SK-N-SH (cell line): ENCODE measurements around the gene NDUFS6. TPM values are rescaled to one million over a fixed set of nuclear protein-coding genes. Genes with fewer than 3 reads are reported as not detected.
"Not testable (repeated sequence)": the region's sequence is repeated elsewhere in the genome, so short reads cannot be mapped to it uniquely, and the experiment has no call there.

ENCODE experiments used
- CTCF ChIA-PET: fragments of 300-600, 350-600 bp; formaldehyde crosslinking; extraction: SDS; loops from one replicate; lab custom pipeline; 2021; lab: Yijun Ruan, JAX
- POLR2A ChIA-PET: fragments of 350-600 bp; sonication (Branson Sonifier 250); formaldehyde crosslinking; extraction: SDS; loops from one replicate; lab custom pipeline; 2020; ENCODE audit warnings: antibody characterized with exemption, inconsistent platforms; lab: Yijun Ruan, JAX
- DNase-seq: peaks from one replicate; pipeline ENCODE4 v3.0.0; 2012
- H2AFZ ChIP-seq: fragments of 200-600 bp; sonication (generic); 2 replicates; pipeline ENCODE4 v1.8.1; 2016; ENCODE audit warnings: antibody characterized with exemption, mild to moderate bottlenecking, low read depth
- H3F3A ChIP-seq: fragments of 200-600 bp; sonication (generic); replicated peaks from 2 replicates; pipeline ENCODE3; 2016; ENCODE audit warnings: antibody characterized with exemption, mild to moderate bottlenecking; ENCODE audit not compliant: insufficient read depth
- H3K27ac ChIP-seq, 2 experiments: fragments of 200-500 bp in 1 of 2; fragments of 200-600 bp in 1 of 2; sonication (Bioruptor generic) in 1 of 2; sonication (generic), shearing (Covaris generic) in 1 of 2; 2 replicates each; pipeline versions ENCODE4 v1.5.1 to v1.6.1; 2014 to 2016; ENCODE audit warnings: low read depth in 2 of 2, inconsistent platforms in 1 of 2, low read length in 1 of 2, mild to moderate bottlenecking in 1 of 2, mixed read lengths in 1 of 2
- H3K27me3 ChIP-seq: fragments of 200-600 bp; sonication (generic), shearing (Covaris generic); 2 replicates; pipeline ENCODE4 v1.6.1; 2016; ENCODE audit warnings: mixed run types; ENCODE audit not compliant: insufficient read depth
- H3K36me3 ChIP-seq, 2 experiments: fragments of 200-500 bp in 1 of 2; fragments of 200-600 bp in 1 of 2; sonication (Bioruptor generic) in 1 of 2; sonication (generic) in 1 of 2; replicated peaks in 1 of 2; 2 replicates each; pipeline versions ENCODE3 to v1.5.1; 2014 to 2016; ENCODE audit warnings: low read length in 1 of 2, mild to moderate bottlenecking in 1 of 2; ENCODE audit not compliant: insufficient read depth in 2 of 2, control insufficient read depth in 1 of 2
- H3K4me1 ChIP-seq, 2 experiments: fragments of 200-500 bp in 1 of 2; fragments of 200-600 bp in 1 of 2; sonication (Bioruptor generic) in 1 of 2; sonication (generic), shearing (Covaris generic) in 1 of 2; 2 replicates each; pipeline versions ENCODE4 v1.5.1 to v1.6.1; 2014 to 2016; ENCODE audit warnings: low read depth in 1 of 2, low read length in 1 of 2, mixed run types in 1 of 2; ENCODE audit not compliant: insufficient read depth in 2 of 2, control insufficient read depth in 1 of 2
- H3K4me2 ChIP-seq: fragments of 200-600 bp; sonication (generic), shearing (Covaris generic); 2 replicates; pipeline ENCODE4 v1.6.1; 2017; ENCODE audit warnings: mixed run types
- H3K4me3 ChIP-seq, 2 experiments: fragments of 200-500 bp in 1 of 2; fragments of 200-600 bp in 1 of 2; sonication (Bioruptor generic) in 1 of 2; sonication (generic), shearing (Covaris generic) in 1 of 2; 2 replicates each; pipeline versions ENCODE4 v1.5.1 to v1.8.1; 2014 to 2016; ENCODE audit warnings: low read depth in 2 of 2, inconsistent platforms in 1 of 2, low read length in 1 of 2, mild to moderate bottlenecking in 1 of 2, mixed read lengths in 1 of 2, moderate library complexity in 1 of 2
- H3K79me2 ChIP-seq: fragments of 200-600 bp; sonication (generic); 2 replicates; pipeline ENCODE4 v1.8.1; 2017; ENCODE audit warnings: mild to moderate bottlenecking; ENCODE audit not compliant: insufficient read depth
- H3K9ac ChIP-seq: fragments of 200-600 bp; sonication (generic); 2 replicates; pipeline ENCODE4 v1.6.1; 2017; ENCODE audit warnings: mixed run types
- H3K9me2 ChIP-seq: fragments of 200-600 bp; sonication (generic); 2 replicates; pipeline ENCODE4 v1.6.1; 2017; ENCODE audit warnings: mixed run types
- H3K9me3 ChIP-seq: fragments of 200-600 bp; sonication (generic); 2 replicates; pipeline ENCODE4 v1.6.1; 2017; ENCODE audit warnings: mixed run types, mild to moderate bottlenecking, moderate library complexity
- H4K20me1 ChIP-seq: fragments of 200-600 bp; sonication (generic); 2 replicates; pipeline ENCODE4 v1.6.1; 2017; ENCODE audit warnings: mild to moderate bottlenecking, mixed run types; ENCODE audit not compliant: insufficient read depth
- GABPA ChIP-seq: IDR thresholded peaks from 2 replicates; pipeline ENCODE4 v1.4.0; 2012; ENCODE audit warnings: low read depth, mild to moderate bottlenecking
- NFIC ChIP-seq: IDR thresholded peaks from 2 replicates; pipeline ENCODE4 v1.4.0; 2012; ENCODE audit warnings: borderline replicate concordance
- PBX3 ChIP-seq: IDR thresholded peaks from 2 replicates; pipeline ENCODE4; 2012
- POLR2AphosphoS5 ChIP-seq: IDR thresholded peaks from 2 replicates; pipeline ENCODE4 v1.6.1; 2012; ENCODE audit warnings: low read depth, low read length
- RXRA ChIP-seq: IDR thresholded peaks from 2 replicates; pipeline ENCODE4 v1.4.0; 2012; ENCODE audit warnings: low read depth, mild to moderate bottlenecking, borderline replicate concordance
- USF1 ChIP-seq: IDR thresholded peaks from 2 replicates; pipeline ENCODE4 v1.4.0; 2012; ENCODE audit warnings: low read depth, borderline replicate concordance
- WGBS: methylation state at CpG from one replicate; pipeline ENCODE4 v1.1.6; 2017; ENCODE audit warnings: low lambda C conversion rate; 5-methylcytosine and 5-hydroxymethylcytosine counted together
- polyA plus RNA-seq, 3 experiments: library from polyadenylated mRNA; depleted of rRNA; stranded (reverse); fragments of >200 nt; gene quantifications; 2 replicates each; pipeline ENCODE4 v1.2.3, GENCODE V29; 2012

The NDUFS6 gene
- polyA plus RNA-seq, 1 of the 3 experiments (the other 2 are of a cell fraction) = 316 TPM

GRCh38 chr5:1788200-1788599, 13.0 kb upstream of the NDUFS6 start:
- Histone ChIP-seq H3F3A (peaks cover 18% of the 10 kb centered on the region), H3K9me3 (no peaks in the 10 kb centered on the region), H3K27me3 (peaks cover 12% of the 10 kb centered on the region), H3K4me2 (no peak overlapping the region), H2AFZ (no peak overlapping the region), H3K4me1 (peaks cover 0 to 4% of the 10 kb centered on the region in 2 experiments; a peak in 1 of 4 replicates), H3K36me3 (no peaks in the 10 kb centered on the region), H3K4me3 (no peak overlapping the region), H3K9ac (no peak overlapping the region), H4K20me1 (no peaks in the 10 kb centered on the region), H3K27ac (no peak overlapping the region), H3K9me2 (no peaks in the 10 kb centered on the region), H3K79me2 (no peaks in the 10 kb centered on the region)
- DNase-seq = no peak
- WGBS = 70% methylated on average over 7 of the region's 7 CpGs
- CTCF ChIA-PET = no interaction called here
- no peak for TF ChIP-seq RXRA
- POLR2A ChIA-PET = no interaction called here

- no peak for DNase-seq
- Histone ChIP-seq H3K4me3 (no peak overlapping the region), H3K36me3 (no peaks in the 10 kb centered on the region), H3K4me1 (peaks cover 0 to 5% of the 10 kb centered on the region in 2 experiments; a peak in 1 of 4 replicates), H2AFZ (peak overlapping the region; percentile 56; the same call in 1 of the 2 replicates), H4K20me1 (no peaks in the 10 kb centered on the region), H3K9ac (no peak overlapping the region), H3K9me2 (no peaks in the 10 kb centered on the region), H3K4me2 (peak overlapping the region; percentile 64; the same call in 1 of the 2 replicates), H3K9me3 (no peaks in the 10 kb centered on the region), H3K27me3 (peaks cover 6% of the 10 kb centered on the region), H3F3A (peaks cover 18% of the 10 kb centered on the region), H3K79me2 (no peaks in the 10 kb centered on the region), H3K27ac (no peak overlapping the region)
- ChIA-PET POLR2A (no interaction called here), CTCF (no interaction called here)
- 57% methylated on average over 14 of the region's 15 CpGs for WGBS
- TF ChIP-seq POLR2AphosphoS5 (no peak), USF1 (no peak), GABPA (no peak), NFIC (no peak), PBX3 (no peak)
Observed at GRCh38 chr5:1788828-1789227, 12.4 kb upstream of the NDUFS6 start.

- H3K4me3 ChIP-seq = peak overlapping the region; percentile 23 to 52; a peak in 3 of 4 replicates
- DNase-seq, H3K4me1 ChIP-seq, H4K20me1 ChIP-seq, H3K36me3 ChIP-seq, H3K9me2 ChIP-seq, H3K27me3 ChIP-seq, POLR2A ChIA-PET, H3K9me3 ChIP-seq, H3K79me2 ChIP-seq, H3K9ac ChIP-seq, CTCF ChIA-PET: not testable (repeated sequence)
- peak; percentile 39; the same call in 1 of the 2 replicates for TF ChIP-seq POLR2AphosphoS5
- WGBS = 26% methylated on average over 3 of the region's 3 CpGs
- H3K27ac ChIP-seq = peak overlapping the region in 1 of 2 experiments; percentile 51; a peak in 2 of 4 replicates
- H2AFZ ChIP-seq = peak overlapping the region; percentile 58
- peak overlapping the region; percentile 64 for H3K4me2 ChIP-seq
- H3F3A ChIP-seq = peaks cover 18% of the 10 kb centered on the region
Observed at GRCh38 chr5:1789438-1789833, 11.8 kb upstream of the NDUFS6 start.
